ENCODE measurements around the gene SPATA45. TPM values are rescaled to one million over a fixed set of nuclear protein-coding genes. Genes with fewer than 3 reads are reported as not detected.

The SPATA45 gene
- total and polyA plus RNA-seq, 2 of the 4 experiments (the other 2 are of a cell fraction): not detected

DNA sequence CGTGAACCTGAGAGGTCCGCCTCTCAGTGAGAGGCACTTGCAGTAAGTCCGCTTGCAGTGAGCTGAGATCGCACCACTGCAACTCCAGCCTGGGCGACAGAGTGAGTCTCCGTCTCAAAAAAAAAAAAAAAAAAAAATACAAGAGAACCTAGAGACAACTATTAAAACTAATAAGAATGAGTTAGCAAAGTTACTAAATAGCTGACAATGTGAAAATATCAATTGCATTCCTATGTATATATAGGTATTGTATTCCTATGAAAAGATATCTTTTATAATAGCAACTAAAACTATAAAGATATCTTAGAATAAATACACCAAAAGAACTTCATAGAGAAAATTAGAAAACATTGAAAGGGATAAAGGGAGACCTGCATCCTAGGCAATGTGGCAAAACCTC, 31.0 kb upstream of the SPATA45 start:
- no CpG with 5 or more reads among the region's 6 CpGs for WGBS, 2 experiments (ENCODE audit: extremely low coverage in 2 of 2, insufficient read length in 1 of 2)
- Histone ChIP-seq H3K9me1 (ENCODE audit: insufficient read depth, low read length) (no peaks in the 10 kb centered on the region), H3K23ac (ENCODE audit: low read depth, low read length) (no peak overlapping the region), H3K18ac (ENCODE audit: low read depth, low read length) (no peak overlapping the region), H2AK5ac (ENCODE audit: low read depth, low read length) (no peak overlapping the region), H4K20me1 (ENCODE audit: insufficient read depth, low read length) (no peaks in the 10 kb centered on the region), H3K9me3 (ENCODE audit: control insufficient read depth, insufficient read depth, low read length) (no peaks in the 10 kb centered on the region), H2BK20ac (ENCODE audit: low read depth, low read length) (no peak overlapping the region), H2AFZ (replicated peaks; ENCODE audit: low read length, poor library complexity) (no peak overlapping the region), H3K56ac (ENCODE audit: extremely low read depth, insufficient read depth, low read length) (no peak overlapping the region), H4K91ac (ENCODE audit: insufficient read depth, low read depth, low read length) (no peak overlapping the region), H3K14ac (replicated peaks; ENCODE audit: low read depth, low read length) (no peak overlapping the region), H2BK15ac (ENCODE audit: low read depth, low read length) (no peak overlapping the region), H4K5ac (ENCODE audit: low read depth, low read length) (no peak overlapping the region), H3K4ac (ENCODE audit: low read depth, low read length) (no peak overlapping the region), H3K36me3 (ENCODE audit: control insufficient read depth, insufficient read depth, low read length) (peaks cover 9% of the 10 kb centered on the region; the same call in 1 of the 2 replicates), H3K4me3 (ENCODE audit: insufficient read depth, low read depth, low read length) (no peak overlapping the region), H2AK9ac (replicated peaks; ENCODE audit: low read depth, low read length, poor library complexity) (no peak overlapping the region), H3K27ac (ENCODE audit: insufficient read depth, low read length) (no peak overlapping the region), H3K4me1 (ENCODE audit: control insufficient read depth, insufficient read depth, low read length) (no peaks in the 10 kb centered on the region), H4K8ac (ENCODE audit: low read depth in 2 of 2, low read length in 2 of 2) (no peak overlapping the region), H3K27me3 (ENCODE audit: control insufficient read depth, insufficient read depth, low read length) (no peaks in the 10 kb centered on the region), H3K4me2 (ENCODE audit: low read depth, low read length) (no peak overlapping the region), H3K79me1 (ENCODE audit: low read depth in 1 of 2, low read length in 2 of 2) (no peaks in the 10 kb centered on the region), H2BK5ac (ENCODE audit: low read depth, low read length, poor library complexity, severe bottlenecking) (no peak overlapping the region), H2BK120ac (ENCODE audit: low read depth, low read length) (no peak overlapping the region), H3K9ac (ENCODE audit: low read depth, low read length) (no peak overlapping the region)
- CTCF ChIA-PET: interaction anchor here (0.5 kb wide), 1 partner anchor 536 kb away, joined by 5 read pairs; no protein-coding TSS in a partner anchor
- dilution Hi-C loops (cut with HindIII; ENCODE audit: low sequenced_read_pairs, unreplicated experiment): no loop called here
- TF ChIP-seq FOS (IDR thresholded peaks at IDR 0.05; ENCODE audit: low read depth, low read length): no peak
- TF ChIP-seq ELK1 (IDR thresholded peaks at IDR 0.05; ENCODE audit: borderline replicate concordance, low read depth, low read length): no peak
- no peak for TF ChIP-seq MAZ (IDR thresholded peaks at IDR 0.05; ENCODE audit: borderline replicate concordance, low read depth, low read length)
- TF ChIP-seq SMC3 (IDR thresholded peaks at IDR 0.05; ENCODE audit: low read depth, low read length): no peak
- TF ChIP-seq NFE2L2 (IDR thresholded peaks at IDR 0.05; ENCODE audit: low read depth, low read length): no peak
- TF ChIP-seq, protein P1, sequence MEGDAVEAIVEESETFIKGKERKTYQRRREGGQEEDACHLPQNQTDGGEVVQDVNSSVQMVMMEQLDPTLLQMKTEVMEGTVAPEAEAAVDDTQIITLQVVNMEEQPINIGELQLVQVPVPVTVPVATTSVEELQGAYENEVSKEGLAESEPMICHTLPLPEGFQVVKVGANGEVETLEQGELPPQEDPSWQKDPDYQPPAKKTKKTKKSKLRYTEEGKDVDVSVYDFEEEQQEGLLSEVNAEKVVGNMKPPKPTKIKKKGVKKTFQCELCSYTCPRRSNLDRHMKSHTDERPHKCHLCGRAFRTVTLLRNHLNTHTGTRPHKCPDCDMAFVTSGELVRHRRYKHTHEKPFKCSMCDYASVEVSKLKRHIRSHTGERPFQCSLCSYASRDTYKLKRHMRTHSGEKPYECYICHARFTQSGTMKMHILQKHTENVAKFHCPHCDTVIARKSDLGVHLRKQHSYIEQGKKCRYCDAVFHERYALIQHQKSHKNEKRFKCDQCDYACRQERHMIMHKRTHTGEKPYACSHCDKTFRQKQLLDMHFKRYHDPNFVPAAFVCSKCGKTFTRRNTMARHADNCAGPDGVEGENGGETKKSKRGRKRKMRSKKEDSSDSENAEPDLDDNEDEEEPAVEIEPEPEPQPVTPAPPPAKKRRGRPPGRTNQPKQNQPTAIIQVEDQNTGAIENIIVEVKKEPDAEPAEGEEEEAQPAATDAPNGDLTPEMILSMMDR (conservative IDR thresholded peaks at IDR 0.05; ENCODE audit: low read depth, low read length): no peak
- no peak for TF ChIP-seq MXI1 (IDR thresholded peaks at IDR 0.05; ENCODE audit: borderline replicate concordance, low read depth, low read length)
- TF ChIP-seq CEBPB (IDR thresholded peaks at IDR 0.05; ENCODE audit: low read depth, low read length): no peak
- TF ChIP-seq CHD1 (IDR thresholded peaks at IDR 0.05; ENCODE audit: low read depth, low read length): no peak
- TF ChIP-seq RCOR1 (IDR thresholded peaks at IDR 0.05; ENCODE audit: insufficient replicate concordance, low read length): no peak
- no peak for TF ChIP-seq RAD21 (IDR thresholded peaks at IDR 0.05; ENCODE audit: low read length)
- no peak for TF ChIP-seq POLR2A (IDR thresholded peaks at IDR 0.05; ENCODE audit: low read depth, low read length)
- no peak for TF ChIP-seq MAFK (IDR thresholded peaks at IDR 0.05; ENCODE audit: low read depth, low read length)
- no peak for TF ChIP-seq RFX5 (IDR thresholded peaks at IDR 0.05; ENCODE audit: low read depth, low read length)
- no peak for TF ChIP-seq BHLHE40 (IDR thresholded peaks at IDR 0.05; ENCODE audit: low read depth, low read length)
- TF ChIP-seq, protein P2, sequence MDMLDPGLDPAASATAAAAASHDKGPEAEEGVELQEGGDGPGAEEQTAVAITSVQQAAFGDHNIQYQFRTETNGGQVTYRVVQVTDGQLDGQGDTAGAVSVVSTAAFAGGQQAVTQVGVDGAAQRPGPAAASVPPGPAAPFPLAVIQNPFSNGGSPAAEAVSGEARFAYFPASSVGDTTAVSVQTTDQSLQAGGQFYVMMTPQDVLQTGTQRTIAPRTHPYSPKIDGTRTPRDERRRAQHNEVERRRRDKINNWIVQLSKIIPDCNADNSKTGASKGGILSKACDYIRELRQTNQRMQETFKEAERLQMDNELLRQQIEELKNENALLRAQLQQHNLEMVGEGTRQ (IDR thresholded peaks at IDR 0.05; ENCODE audit: low read depth, low read length): no peak
- intact Hi-C loops (cut with micrococcal nuclease): no loop called here
- no TSS peak for BruUV-seq (replicated peaks)
- in situ Hi-C loops (cut with MboI; ENCODE audit: low sequenced_read_pairs): no loop called here
- DNase-seq (no peak), ATAC-seq (ENCODE audit: low read depth) (no peak)
- POLR2A ChIA-PET (ENCODE audit: unreplicated experiment): no interaction called here

All from IMR-90 (cell line).